ENCODE results near the gene TBX10. TPM values are rescaled to one million over a fixed set of nuclear protein-coding genes. Genes with fewer than 3 reads are reported as not detected.

Gene TBX10
- total RNA-seq, 1 donor from 2014 or later, result not detected

GRCh38 chr11:67670316-67671210 is 31.0 kb upstream of the TBX10 start:
- intact Hi-C loops (cut with DNase I), result no loop called here
- TF ChIP-seq CTCF (IDR thresholded peaks at IDR 0.05), result no peak
- no peak for DNase-seq
- ATAC-seq, result no peak
- no peaks in the 10 kb centered on the region for H3K9me3 ChIP-seq
- H3K27ac ChIP-seq, result no peak overlapping the region
- no peaks in the 10 kb centered on the region for H3K36me3 ChIP-seq
- H3K4me1 ChIP-seq, result peaks cover 9% of the 10 kb centered on the region
- no peak overlapping the region for H3K4me3 ChIP-seq
- H3K27me3 ChIP-seq (ENCODE audit: low read depth), result peaks cover 16% of the 10 kb centered on the region

- peaks cover under 1% of the 10 kb centered on the region for H3K27me3 ChIP-seq (ENCODE audit: low read depth)
- intact Hi-C loops (cut with DNase I), result no loop called here
Observed at GRCh38 chr11:67668192-67668551, 28.6 kb upstream of the TBX10 start.

GRCh38 chr11:67667490-67668191 is 28.1 kb upstream of the TBX10 start:
- intact Hi-C loops (cut with DNase I), result no loop called here
- no peaks in the 10 kb centered on the region for H3K36me3 ChIP-seq
- no peak overlapping the region for H3K4me3 ChIP-seq
- H3K27me3 ChIP-seq (ENCODE audit: low read depth), result no peaks in the 10 kb centered on the region
- no peak overlapping the region for H3K27ac ChIP-seq
- no peak for TF ChIP-seq CTCF (IDR thresholded peaks at IDR 0.05)
- no peaks in the 10 kb centered on the region for H3K4me1 ChIP-seq
- H3K9me3 ChIP-seq, result no peaks in the 10 kb centered on the region
- no peak for ATAC-seq
- no peak for DNase-seq

More at GRCh38 chr11:67668192-67668551, 28.6 kb upstream of the TBX10 start:
- TF ChIP-seq CTCF (IDR thresholded peaks at IDR 0.05), result no peak
- H3K36me3 ChIP-seq, result no peaks in the 10 kb centered on the region
- no peak overlapping the region for H3K4me3 ChIP-seq
- H3K27ac ChIP-seq, result no peak overlapping the region
- DNase-seq (no peak), ATAC-seq (no peak)
- H3K4me1 ChIP-seq, result no peaks in the 10 kb centered on the region
- no peaks in the 10 kb centered on the region for H3K9me3 ChIP-seq

GRCh38 chr11:67666676-67667489 is 27.3 kb upstream of the TBX10 start:
- intact Hi-C loops (cut with DNase I), result no loop called here

More at GRCh38 chr11:67666676-67667489, 27.3 kb upstream of the TBX10 start:
- Histone ChIP-seq H3K27ac (no peak overlapping the region), H3K4me1 (no peaks in the 10 kb centered on the region), H3K4me3 (no peak overlapping the region), H3K27me3 (ENCODE audit: low read depth) (no peaks in the 10 kb centered on the region), H3K9me3 (no peaks in the 10 kb centered on the region), H3K36me3 (no peaks in the 10 kb centered on the region)
- no peak for TF ChIP-seq CTCF (IDR thresholded peaks at IDR 0.05)
- no peak for DNase-seq
- ATAC-seq, result no peak

Measured in lower lobe of right lung (tissue), 2 donors.